OCI-LY3 (cell line): ENCODE measurements around the gene SKOR1.

Source experiments
- EZH2phosphoT487 ChIP-seq: fragments of 200-600 bp; shearing (Covaris generic); IDR thresholded peaks from 2 replicates; pipeline ENCODE4 v1.6.1; 2018; ENCODE audit warnings: antibody characterized with exemption, mixed run types, low read depth
- TF ChIP-seq, protein P1 (sequence below): fragments of 200-600, 300-600 bp; sonication (generic); IDR thresholded peaks from 2 replicates; pipeline ENCODE4 v1.5.1; 2014; ENCODE audit warnings: antibody characterized with exemption, low read length, low read depth

DNA sequence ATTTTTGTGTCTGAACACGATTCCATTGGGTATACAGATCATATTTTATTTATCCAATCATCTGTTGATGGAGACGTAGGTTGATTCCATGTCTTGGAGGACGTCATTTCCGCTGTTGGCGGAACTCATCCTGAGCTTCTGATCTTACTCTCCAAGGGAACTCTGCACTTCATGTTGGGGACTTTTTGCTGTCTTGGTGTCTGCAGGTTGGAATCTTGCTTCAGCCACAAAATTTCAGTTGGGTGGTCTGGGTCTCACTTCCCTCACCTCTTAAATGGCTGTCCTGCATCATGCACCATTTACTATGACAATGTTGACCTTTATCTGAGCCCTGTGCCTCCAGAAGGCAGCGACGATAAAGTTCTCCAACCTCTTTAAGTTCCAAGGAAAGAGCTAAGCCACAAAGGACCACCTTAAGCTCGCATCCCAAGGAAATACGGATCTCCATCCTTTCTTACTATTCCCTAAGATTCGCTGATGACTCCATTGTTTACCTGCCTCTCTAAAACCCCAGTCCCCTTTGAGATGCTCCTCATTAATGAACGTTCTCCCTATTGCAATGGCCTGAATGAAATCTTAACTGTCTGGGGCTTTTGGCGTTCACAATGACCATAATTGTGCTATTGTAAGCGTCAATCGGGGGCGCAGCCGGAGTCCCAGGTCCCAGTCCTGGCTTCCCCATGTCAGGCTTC lies 37.6 kb downstream of the SKOR1 start:
- TF ChIP-seq, protein P1, sequence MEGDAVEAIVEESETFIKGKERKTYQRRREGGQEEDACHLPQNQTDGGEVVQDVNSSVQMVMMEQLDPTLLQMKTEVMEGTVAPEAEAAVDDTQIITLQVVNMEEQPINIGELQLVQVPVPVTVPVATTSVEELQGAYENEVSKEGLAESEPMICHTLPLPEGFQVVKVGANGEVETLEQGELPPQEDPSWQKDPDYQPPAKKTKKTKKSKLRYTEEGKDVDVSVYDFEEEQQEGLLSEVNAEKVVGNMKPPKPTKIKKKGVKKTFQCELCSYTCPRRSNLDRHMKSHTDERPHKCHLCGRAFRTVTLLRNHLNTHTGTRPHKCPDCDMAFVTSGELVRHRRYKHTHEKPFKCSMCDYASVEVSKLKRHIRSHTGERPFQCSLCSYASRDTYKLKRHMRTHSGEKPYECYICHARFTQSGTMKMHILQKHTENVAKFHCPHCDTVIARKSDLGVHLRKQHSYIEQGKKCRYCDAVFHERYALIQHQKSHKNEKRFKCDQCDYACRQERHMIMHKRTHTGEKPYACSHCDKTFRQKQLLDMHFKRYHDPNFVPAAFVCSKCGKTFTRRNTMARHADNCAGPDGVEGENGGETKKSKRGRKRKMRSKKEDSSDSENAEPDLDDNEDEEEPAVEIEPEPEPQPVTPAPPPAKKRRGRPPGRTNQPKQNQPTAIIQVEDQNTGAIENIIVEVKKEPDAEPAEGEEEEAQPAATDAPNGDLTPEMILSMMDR, result no peak
- TF ChIP-seq EZH2phosphoT487, result no peak
